Stimulated activated CD8-positive, alpha-beta memory T cell treated with anti-CD3 and anti-CD28 coated beads, Interleukin-15, amount 100 ng/mL, for 4 hours (primary cell): ENCODE measurements around the gene VMAC.

Experiments
- DNase-seq, 2 donors: peaks; one replicate each; pipeline ENCODE4 v3.0.0-alpha.2; 2020; ENCODE audit warnings: low read depth in 2 of 2

VMAC gene

DNA sequence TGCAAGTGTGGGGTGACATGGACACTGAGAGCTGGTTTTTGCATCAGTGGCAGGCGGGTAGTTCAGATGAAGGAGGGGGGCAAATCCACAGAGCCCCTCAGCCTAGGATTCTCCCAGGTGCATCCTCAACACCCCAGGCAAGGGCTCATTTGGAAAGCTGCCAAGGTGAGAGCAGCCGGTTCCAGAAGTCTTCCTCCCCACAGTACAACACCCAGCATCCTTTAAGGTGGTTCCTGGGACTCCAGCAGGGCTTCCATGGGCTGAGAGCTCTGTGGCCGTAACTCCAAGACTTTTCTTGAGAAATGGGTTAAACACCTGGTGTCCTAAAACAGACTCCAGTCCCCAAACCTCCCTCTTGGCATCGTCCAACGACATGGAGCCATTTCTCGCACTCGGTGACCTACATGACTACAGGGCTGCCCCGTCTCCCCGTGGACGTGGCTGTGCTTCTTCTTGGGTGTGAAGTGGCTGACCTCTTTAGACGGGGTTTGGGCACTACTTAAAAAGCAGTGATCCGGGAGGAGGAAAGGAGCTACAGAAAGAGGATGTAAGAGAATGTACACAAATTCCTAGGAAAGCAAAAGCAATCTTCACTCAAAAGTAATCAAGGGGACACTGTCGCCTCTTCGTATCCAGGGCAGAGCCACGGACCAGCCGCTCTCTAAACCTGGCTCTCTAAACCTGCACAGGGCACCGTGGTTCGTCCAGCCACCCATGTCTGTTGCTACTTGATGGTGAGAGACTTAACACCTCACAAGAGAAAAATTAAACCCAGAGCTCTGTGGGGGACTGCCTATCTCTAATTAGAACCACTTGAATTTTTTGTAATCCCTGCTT lies 47.7 kb downstream of the VMAC start:
- no peak for DNase-seq

DNA sequence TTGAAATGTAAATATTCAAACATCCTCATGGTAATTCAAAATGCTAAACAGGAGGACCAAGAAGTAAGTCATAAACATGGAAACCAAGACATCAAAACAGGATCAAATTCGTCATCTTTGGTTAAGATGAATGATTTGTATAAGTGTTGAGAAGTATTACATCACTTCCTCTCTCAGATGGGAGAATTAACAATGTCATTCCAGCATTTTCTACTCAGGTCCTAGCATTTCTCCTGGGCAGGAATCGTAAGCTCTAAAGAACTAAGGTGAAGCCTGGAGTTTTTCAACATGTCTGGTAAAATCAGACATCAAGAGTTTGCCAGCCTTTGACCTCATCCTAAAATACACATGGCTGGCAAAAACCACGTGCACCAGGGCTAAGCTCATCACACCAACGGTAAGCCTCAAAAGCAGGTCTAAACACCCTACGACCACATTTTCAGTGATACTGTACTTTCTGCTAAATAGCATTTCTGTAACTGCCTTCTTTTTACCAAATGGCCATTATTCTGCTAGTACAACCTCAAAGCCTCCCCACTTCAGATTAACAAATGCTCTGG lies 48.4 kb downstream of the VMAC start:
- no peak for DNase-seq

DNA sequence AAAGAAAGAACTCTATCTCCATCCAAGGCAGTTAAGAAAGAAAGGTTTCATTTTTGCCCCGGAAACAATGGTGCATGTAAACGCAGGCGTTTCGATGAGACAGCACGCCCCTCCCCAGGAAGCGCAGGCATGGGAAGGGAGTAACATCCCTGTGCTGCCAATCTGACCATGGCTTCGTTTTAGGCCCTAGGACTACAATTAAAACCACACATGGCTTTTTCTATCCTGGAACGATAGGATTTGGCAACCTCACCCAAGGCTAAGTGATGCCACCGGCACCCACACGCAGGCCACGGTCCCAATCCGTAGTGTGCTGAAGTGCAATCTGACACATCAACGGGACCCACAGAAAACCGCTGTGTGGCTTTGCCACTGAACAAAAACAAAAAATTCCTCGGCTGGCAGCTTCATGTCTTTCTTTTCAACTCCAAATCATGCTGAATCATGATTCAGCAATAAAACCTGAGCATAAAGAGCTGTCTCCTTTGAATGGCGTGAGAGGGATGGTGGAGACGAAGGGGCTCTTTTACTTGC lies 49.1 kb downstream of the VMAC start:
- DNase-seq: no peak

- DNase-seq: no peak
Measured at GRCh38 chr19:5954293-5954692, 49.6 kb downstream of the VMAC start.

DNA sequence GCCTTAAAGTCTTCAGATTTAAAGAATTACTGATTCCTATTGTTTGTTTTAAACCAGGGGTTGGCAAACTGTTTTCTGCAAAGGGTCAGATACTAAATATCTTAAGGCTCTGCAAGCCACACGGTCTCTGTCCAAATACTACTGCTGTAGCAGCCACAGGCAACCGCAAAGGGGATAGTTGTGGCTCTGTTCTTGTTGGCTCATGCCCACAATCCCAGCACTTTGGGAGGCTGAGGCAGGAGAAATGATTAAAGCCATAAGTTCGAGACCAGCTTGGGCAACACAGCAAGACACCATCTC lies 50.9 kb downstream of the VMAC start:
- DNase-seq: no peak

DNA sequence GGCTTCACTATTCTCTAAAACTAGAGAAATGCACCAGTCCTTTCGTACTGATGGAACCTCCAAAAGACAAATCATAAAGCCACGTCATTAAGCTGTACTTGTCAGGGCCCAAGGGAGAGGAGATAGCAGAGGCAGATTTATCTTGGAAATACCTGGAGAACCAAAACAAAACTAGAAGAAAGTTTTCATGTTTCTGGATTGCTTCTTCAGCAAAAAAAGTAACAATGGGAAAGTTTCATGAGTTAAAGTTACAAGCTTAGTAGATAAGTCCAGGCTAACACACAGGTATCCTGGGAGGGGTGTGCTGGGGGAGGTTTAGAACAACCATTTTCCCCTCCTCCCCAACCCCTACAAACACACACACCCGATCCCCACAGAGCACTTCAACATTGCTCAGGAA lies 51.7 kb downstream of the VMAC start:
- DNase-seq: no peak

GRCh38 chr19:5956728-5957127 lies 52.1 kb downstream of the VMAC start:
- DNase-seq: no peak

DNA sequence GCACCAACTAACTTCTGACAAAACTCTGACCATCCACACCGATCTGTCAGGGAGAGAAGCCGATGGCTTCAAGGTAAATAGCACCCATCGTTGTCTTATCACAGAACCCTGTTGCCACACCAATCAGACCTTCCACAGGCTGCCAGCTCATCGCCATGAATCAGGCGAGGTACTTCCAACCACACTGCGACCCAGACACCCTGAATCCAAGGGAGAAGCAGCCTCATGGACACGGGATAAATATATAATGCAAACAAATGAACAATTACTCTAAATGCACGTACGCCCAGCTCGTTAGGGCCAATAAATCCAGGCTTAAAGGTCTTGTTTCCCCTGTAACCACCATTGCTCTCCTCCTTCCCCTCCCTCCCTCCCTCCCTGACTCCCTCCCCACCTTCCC lies 52.5 kb downstream of the VMAC start:
- no peak for DNase-seq

- DNase-seq: no peak
Measured at GRCh38 chr19:5958074-5958850, 53.6 kb downstream of the VMAC start.

DNA sequence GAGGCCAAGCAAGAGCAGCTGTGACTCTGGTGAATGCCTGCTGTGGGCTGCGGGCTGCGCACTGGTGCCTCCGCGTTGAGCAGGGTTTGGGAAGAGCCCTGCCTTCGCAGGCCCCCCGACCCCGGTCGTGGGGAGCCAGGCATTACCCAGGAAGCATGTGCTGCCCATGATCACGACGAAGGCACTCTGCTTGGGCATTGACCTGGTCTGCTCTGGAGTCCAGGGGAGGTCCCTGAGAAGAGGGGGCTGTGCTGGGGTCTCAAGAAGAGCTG lies 54.1 kb downstream of the VMAC start:
- no peak for DNase-seq

- no peak for DNase-seq
Measured at GRCh38 chr19:5959260-5960004, 54.8 kb downstream of the VMAC start.
